Testis (tissue), 2 donors: Measurements from ENCODE around the gene LRRC47.

ENCODE experiments used
- CTCF ChIP-seq, 3 experiments: fragments of 450-650 bp in 2 of 3; fragments of 200-600 bp in 1 of 3; sonication (generic) in 1 of 3; IDR thresholded peaks; one replicate each; pipeline ENCODE4 v1.5.1; 2016 to 2019; ENCODE audit warnings: antibody characterized with exemption in 3 of 3, mild to moderate bottlenecking in 2 of 3, moderate library complexity in 1 of 3
- POLR2A ChIP-seq: fragments of 450-650 bp; IDR thresholded peaks from one replicate; pipeline ENCODE4 v1.6.1; 2017; ENCODE audit warnings: antibody characterized with exemption, mild to moderate bottlenecking, moderate library complexity

GRCh38 chr1:3821447-3821846, 25.1 kb upstream of the LRRC47 start:
- no peak for TF ChIP-seq CTCF (IDR thresholded peaks at IDR 0.05)
- no peak for TF ChIP-seq POLR2A
